Vagina (tissue), 2 donors: ENCODE data around the gene ZFPL1.

Source experiments
- CTCF ChIP-seq, 3 experiments: fragments of 450-650 bp in 2 of 3; fragments of 200-600 bp in 1 of 3; sonication (generic) in 1 of 3; IDR thresholded peaks; one replicate each; pipeline ENCODE4 v1.5.1; 2017 to 2019; ENCODE audit warnings: antibody characterized with exemption in 3 of 3, mild to moderate bottlenecking in 2 of 3, moderate library complexity in 2 of 3
- POLR2A ChIP-seq, 2 donors: fragments of 450-650 bp; IDR thresholded peaks; one replicate each; pipeline ENCODE4 v1.6.1; 2017; ENCODE audit warnings: antibody characterized with exemption in 2 of 2, mild to moderate bottlenecking in 2 of 2, moderate library complexity in 2 of 2
- POLR2AphosphoS5 ChIP-seq, 2 donors: sonication (generic); formaldehyde crosslinking; IDR thresholded peaks; one replicate each; pipeline ENCODE4 v1.9.0; 2017; ENCODE audit warnings: antibody characterized with exemption in 2 of 2, mild to moderate bottlenecking in 2 of 2, low read depth in 1 of 2; ENCODE audit not compliant: insufficient read depth in 1 of 2

GRCh38 chr11:65100674-65101350 is 16.8 kb downstream of the ZFPL1 start:
- TF ChIP-seq CTCF (IDR thresholded peaks at IDR 0.05): no peak
- no peak for TF ChIP-seq POLR2A (IDR thresholded peaks at IDR 0.05)
- TF ChIP-seq POLR2AphosphoS5 (IDR thresholded peaks at IDR 0.05; ENCODE audit: insufficient read depth in 1 of 2, low read depth in 1 of 2): no peak
